Osteocyte (in vitro differentiated cells): ENCODE data around the gene LTK. TPM values are rescaled to one million over a fixed set of nuclear protein-coding genes. Genes with fewer than 3 reads are reported as not detected.

Experiments
- DNase-seq: peaks from one replicate; pipeline ENCODE4 v3.0.0; 2021; ENCODE audit warnings: mixed read lengths; ENCODE audit not compliant: unreplicated experiment; ENCODE audit errors: extremely low spot score
- H3K27ac Mint-ChIP-seq: one replicate; pipeline ENCODE4 v1.8.0; 2021; ENCODE audit warnings: mild to moderate bottlenecking, mixed read lengths; ENCODE audit not compliant: unreplicated experiment
- H3K27me3 Mint-ChIP-seq: one replicate; pipeline ENCODE4 v1.8.0; 2021; ENCODE audit warnings: mixed read lengths; ENCODE audit not compliant: unreplicated experiment
- H3K36me3 Mint-ChIP-seq: one replicate; pipeline ENCODE4 v1.8.0; 2021; ENCODE audit warnings: mixed read lengths; ENCODE audit not compliant: unreplicated experiment
- H3K4me1 Mint-ChIP-seq: one replicate; pipeline ENCODE4 v1.8.0; 2021; ENCODE audit warnings: mixed read lengths; ENCODE audit not compliant: unreplicated experiment
- H3K4me3 Mint-ChIP-seq: one replicate; pipeline ENCODE4 v1.8.0; 2021; ENCODE audit warnings: mild to moderate bottlenecking, moderate library complexity, mixed read lengths; ENCODE audit not compliant: unreplicated experiment
- H3K9me3 Mint-ChIP-seq: one replicate; pipeline ENCODE4 v1.8.0; 2021; ENCODE audit warnings: mixed read lengths; ENCODE audit not compliant: unreplicated experiment
- total RNA-seq: library from RNA; stranded (reverse); gene quantifications from 2 replicates; pipeline ENCODE4 v1.2.1, GENCODE V29; 2021
- TF ChIP-seq, protein P1 (sequence below): fragments of 200-600 bp; sonication (generic); IDR thresholded peaks from 2 replicates; pipeline ENCODE4 v1.5.0; 2021; ENCODE audit warnings: antibody characterized with exemption, mild to moderate bottlenecking, moderate library complexity

Gene LTK
- total RNA-seq, 1 donor from 2014 or later = 0.91 TPM

- TF ChIP-seq, protein P1, sequence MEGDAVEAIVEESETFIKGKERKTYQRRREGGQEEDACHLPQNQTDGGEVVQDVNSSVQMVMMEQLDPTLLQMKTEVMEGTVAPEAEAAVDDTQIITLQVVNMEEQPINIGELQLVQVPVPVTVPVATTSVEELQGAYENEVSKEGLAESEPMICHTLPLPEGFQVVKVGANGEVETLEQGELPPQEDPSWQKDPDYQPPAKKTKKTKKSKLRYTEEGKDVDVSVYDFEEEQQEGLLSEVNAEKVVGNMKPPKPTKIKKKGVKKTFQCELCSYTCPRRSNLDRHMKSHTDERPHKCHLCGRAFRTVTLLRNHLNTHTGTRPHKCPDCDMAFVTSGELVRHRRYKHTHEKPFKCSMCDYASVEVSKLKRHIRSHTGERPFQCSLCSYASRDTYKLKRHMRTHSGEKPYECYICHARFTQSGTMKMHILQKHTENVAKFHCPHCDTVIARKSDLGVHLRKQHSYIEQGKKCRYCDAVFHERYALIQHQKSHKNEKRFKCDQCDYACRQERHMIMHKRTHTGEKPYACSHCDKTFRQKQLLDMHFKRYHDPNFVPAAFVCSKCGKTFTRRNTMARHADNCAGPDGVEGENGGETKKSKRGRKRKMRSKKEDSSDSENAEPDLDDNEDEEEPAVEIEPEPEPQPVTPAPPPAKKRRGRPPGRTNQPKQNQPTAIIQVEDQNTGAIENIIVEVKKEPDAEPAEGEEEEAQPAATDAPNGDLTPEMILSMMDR = no peak
- no peaks in the 10 kb centered on the region for H3K9me3 Mint-ChIP-seq
- H3K27ac Mint-ChIP-seq = no peak overlapping the region
- H3K4me1 Mint-ChIP-seq = peaks cover 20% of the 10 kb centered on the region
- peaks cover 26% of the 10 kb centered on the region for H3K27me3 Mint-ChIP-seq
- no peaks in the 10 kb centered on the region for H3K36me3 Mint-ChIP-seq
- H3K4me3 Mint-ChIP-seq = peak overlapping the region; percentile 72
- DNase-seq = no peak
Observed at GRCh38 chr15:41512940-41513505, 604 bp downstream of the LTK start.

DNA sequence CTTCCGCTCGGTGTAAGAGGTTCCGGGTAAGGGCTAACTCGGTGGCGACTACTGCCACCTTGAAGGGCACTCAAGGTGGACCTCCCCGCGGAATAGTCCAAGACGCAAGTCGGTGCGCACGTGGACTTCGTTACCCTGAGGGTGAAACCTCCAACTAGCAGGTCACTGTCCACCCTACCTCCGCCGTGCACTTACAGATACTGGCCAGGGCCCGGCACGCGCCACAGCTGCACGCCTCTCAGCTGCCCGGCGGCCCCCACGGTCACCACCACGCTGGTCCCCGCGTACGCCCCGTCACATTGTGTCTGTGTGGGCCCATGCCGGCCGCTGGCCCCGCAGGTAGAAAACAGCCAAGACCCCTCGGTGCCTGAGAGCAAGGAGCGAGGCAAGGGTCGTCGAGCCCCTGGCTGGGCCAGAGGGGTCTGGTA is 1.1 kb downstream of the LTK start:
- Mint-ChIP-seq H3K9me3 (no peaks in the 10 kb centered on the region), H3K4me3 (peak overlapping the region; percentile 72), H3K4me1 (peaks cover 20% of the 10 kb centered on the region), H3K36me3 (no peaks in the 10 kb centered on the region), H3K27ac (no peak overlapping the region), H3K27me3 (peaks cover 28% of the 10 kb centered on the region)
- DNase-seq = no peak
- TF ChIP-seq, protein P1 = no peak

GRCh38 chr15:41511899-41512369 is 1.7 kb downstream of the LTK start:
- H3K27me3 Mint-ChIP-seq = peaks cover 31% of the 10 kb centered on the region

DNA sequence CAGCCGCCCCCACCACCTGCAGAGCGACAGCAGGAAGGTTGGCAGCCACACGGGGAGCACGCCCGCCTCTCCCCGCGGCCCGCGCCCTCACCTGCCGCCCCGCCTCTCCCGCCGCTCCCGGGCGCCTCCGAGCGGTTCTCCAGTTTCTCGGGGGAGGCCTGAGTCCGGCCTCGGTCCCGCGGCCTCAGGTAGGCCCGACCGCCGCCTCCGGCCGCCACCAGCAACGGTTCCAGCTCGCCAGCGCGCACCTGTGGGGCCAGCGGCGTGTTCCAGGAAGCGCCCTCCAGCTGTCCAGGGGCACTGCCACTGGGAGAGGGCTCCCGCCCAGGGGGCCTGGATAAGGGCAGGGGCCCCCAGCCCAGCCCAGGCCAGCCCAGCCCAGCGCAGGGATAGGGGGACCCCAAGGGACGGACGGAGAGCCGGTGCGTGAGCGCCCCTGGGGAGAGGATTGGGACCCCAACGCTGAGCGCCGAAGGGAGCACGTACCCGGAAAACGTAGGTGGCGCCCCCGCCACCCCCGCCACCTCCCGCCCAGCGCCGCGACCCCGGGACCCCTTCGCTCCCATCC is 2.2 kb downstream of the LTK start:
- H3K27ac Mint-ChIP-seq = no peak overlapping the region
- H3K4me1 Mint-ChIP-seq = peaks cover 20% of the 10 kb centered on the region
- TF ChIP-seq, protein P1 = no peak
- no peaks in the 10 kb centered on the region for H3K36me3 Mint-ChIP-seq
- H3K9me3 Mint-ChIP-seq = no peaks in the 10 kb centered on the region
- H3K27me3 Mint-ChIP-seq = peaks cover 31% of the 10 kb centered on the region
- no peak for DNase-seq
- H3K4me3 Mint-ChIP-seq = no peak overlapping the region

More at GRCh38 chr15:41511899-41512369, 1.7 kb downstream of the LTK start:
- Mint-ChIP-seq H3K9me3 (no peaks in the 10 kb centered on the region), H3K27ac (no peak overlapping the region), H3K4me3 (peak overlapping the region; percentile 72), H3K4me1 (peaks cover 20% of the 10 kb centered on the region), H3K36me3 (no peaks in the 10 kb centered on the region)
- TF ChIP-seq, protein P1 = no peak
- no peak for DNase-seq

DNA sequence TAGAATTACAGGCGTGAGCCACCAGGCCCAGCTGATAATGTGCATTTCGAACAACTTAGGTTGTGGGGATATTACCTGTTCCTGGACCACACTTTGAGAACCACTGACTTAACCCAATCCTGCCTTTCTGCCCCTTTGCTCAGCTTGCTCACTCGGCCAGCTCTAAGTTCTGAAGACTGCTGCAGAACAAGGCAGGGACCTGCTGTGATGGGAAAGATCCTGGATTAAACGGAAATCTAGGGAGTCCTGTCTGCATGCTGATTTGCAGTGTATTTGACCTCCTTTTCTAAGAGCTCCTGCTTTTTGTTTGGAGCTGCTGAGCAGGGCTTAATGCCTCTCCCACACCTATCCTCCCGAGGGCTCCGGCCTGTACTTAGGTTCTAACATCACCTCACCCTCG is 2.9 kb downstream of the LTK start:
- DNase-seq = no peak
- TF ChIP-seq, protein P1 = no peak
- no peak overlapping the region for H3K4me3 Mint-ChIP-seq
- H3K4me1 Mint-ChIP-seq = peaks cover 20% of the 10 kb centered on the region
- peaks cover 31% of the 10 kb centered on the region for H3K27me3 Mint-ChIP-seq
- no peak overlapping the region for H3K27ac Mint-ChIP-seq
- H3K36me3 Mint-ChIP-seq = no peaks in the 10 kb centered on the region
- no peaks in the 10 kb centered on the region for H3K9me3 Mint-ChIP-seq
